Epidermal melanocyte (primary cell): ENCODE measurements around the gene NEIL3.

Experiments
- DNase-seq: peaks from one replicate; pipeline ENCODE4 v3.0.0; 2011; ENCODE audit warnings: low spot score; ENCODE audit not compliant: insufficient read length

Gene NEIL3

GRCh38 chr4:177367336-177367735 lies 57.7 kb downstream of the NEIL3 start:
- no peak for DNase-seq

GRCh38 chr4:177369372-177369771 lies 59.7 kb downstream of the NEIL3 start:
- DNase-seq = no peak

GRCh38 chr4:177371461-177371860 lies 61.8 kb downstream of the NEIL3 start:
- DNase-seq = no peak

- DNase-seq = no peak
Measured at GRCh38 chr4:177374966-177375365, 65.3 kb downstream of the NEIL3 start.

GRCh38 chr4:177375372-177375771 lies 65.7 kb downstream of the NEIL3 start:
- DNase-seq = no peak

- no peak for DNase-seq
Measured at GRCh38 chr4:177376024-177376423, 66.3 kb downstream of the NEIL3 start.

- no peak for DNase-seq
Measured at GRCh38 chr4:177380730-177381287, 71.1 kb downstream of the NEIL3 start.

GRCh38 chr4:177381762-177382310 lies 72.2 kb downstream of the NEIL3 start:
- no peak for DNase-seq

- DNase-seq = no peak
Measured at GRCh38 chr4:177384856-177385397, 75.3 kb downstream of the NEIL3 start.

GRCh38 chr4:177385576-177386277 lies 76.1 kb downstream of the NEIL3 start:
- DNase-seq = no peak

- DNase-seq = no peak
Measured at GRCh38 chr4:177386278-177386815, 76.7 kb downstream of the NEIL3 start.

GRCh38 chr4:177391287-177391686 lies 81.6 kb downstream of the NEIL3 start:
- no peak for DNase-seq

GRCh38 chr4:177391953-177392352 lies 82.3 kb downstream of the NEIL3 start:
- DNase-seq = no peak

- no peak for DNase-seq
Measured at GRCh38 chr4:177393236-177393635, 83.6 kb downstream of the NEIL3 start.

GRCh38 chr4:177396352-177396751 lies 86.7 kb downstream of the NEIL3 start:
- DNase-seq = no peak

- DNase-seq = no peak
Measured at GRCh38 chr4:177400030-177400429, 90.4 kb downstream of the NEIL3 start.

GRCh38 chr4:177401658-177402273 lies 92.1 kb downstream of the NEIL3 start:
- DNase-seq = no peak

GRCh38 chr4:177403746-177404145 lies 94.1 kb downstream of the NEIL3 start:
- no peak for DNase-seq

- DNase-seq = no peak
Measured at GRCh38 chr4:177404342-177404741, 94.7 kb downstream of the NEIL3 start.

- DNase-seq = no peak
Measured at GRCh38 chr4:177404986-177405385, 95.3 kb downstream of the NEIL3 start.

GRCh38 chr4:177405508-177405907 lies 95.8 kb downstream of the NEIL3 start:
- no peak for DNase-seq

GRCh38 chr4:177408023-177408422 lies 98.3 kb downstream of the NEIL3 start:
- no peak for DNase-seq
